ENCODE results near the gene SDK1.
"Not testable (repeated sequence)": the region's sequence is repeated elsewhere in the genome, so short reads cannot be mapped to it uniquely, and the experiment has no call there.

SDK1 gene

GRCh38 chr7:4308205-4308590 is 1007.1 kb downstream of the SDK1 start:
- no peak for DNase-seq

GRCh38 chr7:4313911-4314310 is 1012.9 kb downstream of the SDK1 start:
- DNase-seq: not testable (repeated sequence)

- not testable (repeated sequence) for DNase-seq
Observed at GRCh38 chr7:4314316-4314715, 1013.3 kb downstream of the SDK1 start.

Data from SW 1271 (cell line).